HG03457 (cell line): ENCODE data around the gene MTUS2.
A peak's percentile ranks its signal among the peaks of the same experiment; 100 is the strongest.
"Not testable (repeated sequence)": the region's sequence is repeated elsewhere in the genome, so short reads cannot be mapped to it uniquely, and the experiment has no call there.

Experiments used
- ATAC-seq: cut with Tn5 transposase; IDR thresholded peaks from one replicate; pipeline ENCODE4 v1.9.1; 2021; ENCODE audit warnings: moderate number of reproducible peaks; ENCODE audit not compliant: unreplicated experiment

MTUS2 gene

GRCh38 chr13:29156136-29156535 lies 336.0 kb downstream of the MTUS2 start:
- no peak for ATAC-seq

- no peak for ATAC-seq
Observed at GRCh38 chr13:29159871-29160270, 339.7 kb downstream of the MTUS2 start.

- no peak for ATAC-seq
Observed at GRCh38 chr13:29160862-29161261, 340.7 kb downstream of the MTUS2 start.

- ATAC-seq: no peak
Observed at GRCh38 chr13:29161676-29162075, 341.5 kb downstream of the MTUS2 start.

DNA sequence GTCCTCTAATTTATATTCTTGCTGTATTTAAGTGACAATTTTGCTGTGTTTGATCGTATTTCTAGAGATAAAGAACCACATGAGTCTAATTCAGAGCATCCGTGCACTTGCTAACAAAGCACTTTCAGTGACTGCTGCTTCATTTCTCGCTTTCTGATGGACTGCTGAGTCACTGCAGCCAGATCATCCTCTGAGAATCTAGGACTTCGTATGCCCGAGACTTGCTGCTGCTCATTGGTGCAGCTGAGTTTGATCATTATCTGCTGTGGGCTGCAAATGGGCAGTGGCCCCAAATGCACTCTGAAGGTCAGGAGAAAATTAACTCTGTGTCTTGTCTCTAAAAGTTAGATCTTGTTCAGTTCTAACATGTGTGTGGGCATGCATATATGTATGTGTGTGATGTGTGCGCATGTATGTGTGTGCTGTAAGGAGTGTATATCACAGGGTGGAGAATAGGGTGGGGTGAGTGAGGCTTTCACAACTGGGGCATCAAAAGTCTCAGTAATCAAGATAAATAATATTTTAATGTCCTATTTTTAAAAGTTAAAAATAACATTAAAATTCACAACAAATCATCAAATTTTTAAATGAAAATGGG lies 342.6 kb downstream of the MTUS2 start:
- no peak for ATAC-seq

DNA sequence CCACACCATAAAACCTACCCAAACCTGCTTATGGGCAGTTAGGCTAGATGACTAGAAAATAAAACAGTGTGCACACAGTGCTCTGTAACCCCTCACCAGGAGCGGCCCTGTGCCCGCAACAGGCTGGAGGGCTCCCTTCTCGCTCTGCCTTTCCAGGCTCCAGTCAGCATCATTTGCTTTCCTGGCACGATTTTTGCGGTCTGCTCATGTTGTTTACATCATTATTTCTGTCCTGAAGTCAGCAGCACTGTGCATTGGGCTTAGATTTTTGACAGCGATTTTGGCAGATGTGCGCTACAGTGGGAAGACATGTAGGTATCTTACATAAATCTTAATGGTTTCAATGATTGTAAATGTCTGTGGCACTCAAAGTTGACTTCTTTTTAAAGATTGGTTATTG lies 344.0 kb downstream of the MTUS2 start:
- ATAC-seq: no peak

GRCh38 chr13:29165216-29165615 lies 345.1 kb downstream of the MTUS2 start:
- ATAC-seq: no peak

GRCh38 chr13:29165840-29166239 lies 345.7 kb downstream of the MTUS2 start:
- no peak for ATAC-seq

- ATAC-seq: no peak
Observed at GRCh38 chr13:29170436-29171082, 350.4 kb downstream of the MTUS2 start.

GRCh38 chr13:29171244-29171643 lies 351.1 kb downstream of the MTUS2 start:
- ATAC-seq: no peak

GRCh38 chr13:29174093-29174492 lies 354.0 kb downstream of the MTUS2 start:
- no peak for ATAC-seq

GRCh38 chr13:29175250-29175873 lies 355.2 kb downstream of the MTUS2 start:
- no peak for ATAC-seq

DNA sequence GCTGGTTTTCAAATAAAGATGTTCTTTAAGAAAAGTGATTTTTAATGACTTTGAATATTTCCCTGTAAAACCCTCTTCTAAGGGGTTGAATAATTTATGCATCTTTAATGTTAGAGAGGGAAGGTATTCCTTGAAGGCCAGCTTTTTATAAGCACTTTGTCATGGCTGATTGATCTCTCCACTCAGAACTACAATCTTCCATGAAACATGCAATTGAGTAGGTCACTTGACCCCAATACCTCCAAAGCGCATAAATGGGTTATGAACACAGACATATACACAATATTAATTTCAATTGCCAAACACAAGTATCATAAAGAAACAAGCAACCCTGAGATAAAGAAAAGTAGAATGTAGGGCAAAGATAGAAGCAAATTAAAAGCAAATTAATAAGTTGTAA lies 359.9 kb downstream of the MTUS2 start:
- no peak for ATAC-seq

GRCh38 chr13:29182216-29182615 lies 362.1 kb downstream of the MTUS2 start:
- ATAC-seq: no peak

GRCh38 chr13:29185926-29186325 lies 365.8 kb downstream of the MTUS2 start:
- ATAC-seq: no peak

DNA sequence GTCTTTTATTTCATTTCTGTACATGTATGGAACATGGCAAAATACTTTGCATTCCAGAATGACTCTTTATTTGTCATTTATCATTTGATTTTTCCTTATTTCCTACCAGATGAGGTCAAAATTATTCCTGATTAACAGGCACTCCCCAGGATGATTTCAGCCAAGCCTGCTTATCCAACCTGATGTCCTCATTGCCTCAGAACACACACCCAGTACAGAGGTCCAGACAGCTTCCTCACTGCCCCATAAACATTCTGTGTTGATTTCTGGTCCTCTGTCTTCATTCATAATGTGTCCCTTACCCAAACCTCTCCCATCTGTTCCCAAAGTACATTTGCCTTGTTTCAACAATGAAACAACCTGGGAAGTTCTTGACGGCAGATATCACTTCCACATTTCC lies 367.4 kb downstream of the MTUS2 start:
- no peak for ATAC-seq

DNA sequence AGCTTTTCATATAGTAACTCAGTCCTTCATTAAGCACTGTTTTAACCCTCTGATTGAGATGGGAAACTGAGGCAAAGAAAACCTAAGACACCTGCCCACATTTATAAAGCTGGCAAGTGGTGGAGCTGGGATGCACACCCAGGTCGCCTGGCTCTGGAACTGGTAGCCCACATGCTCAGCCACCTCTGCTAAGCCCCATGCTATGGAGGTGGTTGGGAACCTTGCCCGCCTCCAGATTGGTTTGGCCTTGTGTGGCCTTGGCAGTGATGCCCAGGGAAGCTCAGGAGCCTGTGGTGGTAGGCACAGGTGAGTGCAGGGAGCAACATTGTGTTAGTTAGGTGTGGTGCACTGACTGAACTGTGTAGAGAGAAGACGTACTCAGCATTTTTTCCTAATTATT lies 370.2 kb downstream of the MTUS2 start:
- ATAC-seq: no peak

GRCh38 chr13:29193083-29193482 lies 372.9 kb downstream of the MTUS2 start:
- ATAC-seq: no peak

GRCh38 chr13:29195456-29195855 lies 375.3 kb downstream of the MTUS2 start:
- no peak for ATAC-seq

DNA sequence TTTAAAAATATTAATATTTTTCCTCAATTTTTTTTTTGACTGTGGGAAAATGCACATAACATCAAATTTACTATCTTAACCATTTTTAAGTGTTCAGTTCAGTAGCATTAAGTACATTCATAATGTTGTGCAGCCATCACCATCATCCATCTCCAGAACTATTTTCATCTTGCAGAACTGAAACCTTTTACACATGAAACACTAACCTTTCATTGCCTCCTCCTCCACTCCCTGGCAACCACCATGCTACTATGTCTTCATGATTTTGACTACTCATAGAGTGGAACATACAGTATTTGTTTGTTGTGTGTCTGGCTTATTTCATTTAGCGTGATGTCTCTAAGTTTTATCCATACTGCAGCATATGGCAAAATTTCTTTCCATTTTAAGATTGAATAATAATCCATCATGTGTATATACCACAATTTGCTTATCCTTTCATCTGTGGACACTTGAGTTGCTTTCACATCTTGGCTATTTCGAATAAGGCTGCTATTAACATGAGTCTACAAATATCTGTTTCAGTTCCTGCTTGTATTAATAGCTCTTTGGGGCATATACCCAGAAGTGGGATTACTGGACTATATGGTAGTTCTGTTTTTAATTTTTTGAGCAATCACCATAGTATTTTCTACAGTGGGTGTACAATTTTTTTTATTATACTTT lies 376.4 kb downstream of the MTUS2 start:
- ATAC-seq: peak; percentile 96

DNA sequence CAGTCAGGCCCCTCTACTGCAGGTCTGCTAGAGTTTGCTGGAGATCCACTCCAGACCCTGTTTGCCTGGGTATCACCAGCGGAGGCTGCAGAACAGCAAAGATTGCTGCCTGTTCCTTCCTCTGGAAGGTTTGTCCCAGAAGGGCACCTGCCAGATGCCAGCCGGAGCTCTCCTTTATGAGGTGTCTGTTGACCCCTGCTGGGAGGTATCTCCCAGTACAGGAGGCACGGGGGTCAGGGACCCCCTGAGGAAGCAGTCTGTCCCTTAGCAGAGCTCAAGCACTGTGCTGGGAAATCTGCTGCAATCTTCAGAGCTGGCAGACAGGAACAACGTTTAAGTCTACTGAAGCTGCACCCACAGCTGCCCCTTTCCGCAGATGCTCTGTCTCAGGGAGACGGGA lies 382.6 kb downstream of the MTUS2 start:
- not testable (repeated sequence) for ATAC-seq

GRCh38 chr13:29204651-29205050 lies 384.5 kb downstream of the MTUS2 start:
- no peak for ATAC-seq
